GM21360 (cell line): ENCODE results near the gene JHY.
"Not testable (repeated sequence)": the region's sequence is repeated elsewhere in the genome, so short reads cannot be mapped to it uniquely, and the experiment has no call there.

ENCODE experiments used
- ATAC-seq: cut with Tn5 transposase; IDR thresholded peaks from one replicate; pipeline ENCODE4 v1.9.1; 2021; ENCODE audit warnings: mild to moderate bottlenecking, moderate library complexity; ENCODE audit not compliant: unreplicated experiment

The JHY gene

GRCh38 chr11:122882189-122882856 lies at the start of gene JHY:
Gene JHY, plus strand, starts transcription at chr11:122882759. Its CDS starts 3,091 bp downstream, at chr11:122885850.
- ATAC-seq = no peak

GRCh38 chr11:122833846-122834464 lies 48.6 kb upstream of the JHY start:
- no peak for ATAC-seq

- no peak for ATAC-seq
Observed at GRCh38 chr11:122836916-122837315, 45.6 kb upstream of the JHY start.

GRCh38 chr11:122837528-122838346 lies 44.8 kb upstream of the JHY start:
- no peak for ATAC-seq

GRCh38 chr11:122843281-122844141 lies 39.0 kb upstream of the JHY start:
- peak; percentile 77 for ATAC-seq

- ATAC-seq = no peak
Observed at GRCh38 chr11:122847466-122847865, 35.1 kb upstream of the JHY start.

- no peak for ATAC-seq
Observed at GRCh38 chr11:122848186-122848585, 34.4 kb upstream of the JHY start.

- no peak for ATAC-seq
Observed at GRCh38 chr11:122850076-122850631, 32.4 kb upstream of the JHY start.

GRCh38 chr11:122851366-122851966 lies 31.1 kb upstream of the JHY start:
- ATAC-seq = no peak

GRCh38 chr11:122852074-122852795 lies 30.3 kb upstream of the JHY start:
- ATAC-seq = no peak

- ATAC-seq = no peak
Observed at GRCh38 chr11:122852796-122853160, 29.8 kb upstream of the JHY start.

- ATAC-seq = no peak
Observed at GRCh38 chr11:122853261-122853660, 29.3 kb upstream of the JHY start.

GRCh38 chr11:122853971-122854446 lies 28.6 kb upstream of the JHY start:
- ATAC-seq = no peak

- ATAC-seq = no peak
Observed at GRCh38 chr11:122861631-122862030, 20.9 kb upstream of the JHY start.

GRCh38 chr11:122862091-122862490 lies 20.5 kb upstream of the JHY start:
- ATAC-seq = no peak

- ATAC-seq = not testable (repeated sequence)
Observed at GRCh38 chr11:122863154-122863553, 19.4 kb upstream of the JHY start.

- no peak for ATAC-seq
Observed at GRCh38 chr11:122863704-122864326, 18.7 kb upstream of the JHY start.

GRCh38 chr11:122864386-122865115 lies 18.0 kb upstream of the JHY start:
- no peak for ATAC-seq
